Measurements from ENCODE around the gene SDK1.

DNA sequence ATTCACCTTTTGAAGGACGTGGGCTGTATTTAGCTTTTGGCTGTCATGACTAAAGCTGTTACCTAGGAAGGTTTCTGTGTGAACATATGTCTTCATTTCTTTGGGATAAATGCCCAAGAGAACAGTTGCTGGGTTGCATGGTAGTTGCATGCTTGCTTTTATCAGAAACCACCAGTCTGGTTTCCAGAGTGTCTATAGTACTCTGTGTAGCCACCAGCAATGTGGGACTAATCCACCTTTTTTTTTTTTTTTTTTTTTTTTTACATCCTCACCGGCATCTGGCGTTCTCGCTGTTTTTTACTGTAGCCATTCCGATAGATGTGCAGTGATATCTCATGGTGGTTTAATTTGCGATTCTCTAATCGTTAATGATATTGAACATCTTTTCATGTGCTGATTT, 297.8 kb downstream of the SDK1 start:
- no peak for TF ChIP-seq POLR2A (IDR thresholded peaks at IDR 0.05; ENCODE audit: low read length)
- TF ChIP-seq GATA1 (IDR thresholded peaks at IDR 0.05; ENCODE audit: low read depth, low read length): no peak
